Choroid plexus epithelial cell (primary cell): Measurements from ENCODE around the gene CDK14.
A peak's percentile ranks its signal among the peaks of the same experiment; 100 is the strongest.
"Not testable (repeated sequence)": the region's sequence is repeated elsewhere in the genome, so short reads cannot be mapped to it uniquely, and the experiment has no call there.

ENCODE experiments used
- DNase-seq: peaks from one replicate; pipeline ENCODE4 v3.0.0-alpha.2; 2010; ENCODE audit warnings: low read depth
- H3K4me3 ChIP-seq: 2 replicates; pipeline ENCODE4 v1.5.1; 2011; ENCODE audit warnings: low read depth, mild to moderate bottlenecking, control low read depth, low read length, moderate library complexity
- TF ChIP-seq, protein P1 (sequence below): conservative IDR thresholded peaks from 2 replicates; pipeline ENCODE4 v1.5.1; 2011; ENCODE audit warnings: low read depth, mild to moderate bottlenecking, control low read depth, inconsistent platforms, low read length, moderate library complexity

Gene CDK14

DNA sequence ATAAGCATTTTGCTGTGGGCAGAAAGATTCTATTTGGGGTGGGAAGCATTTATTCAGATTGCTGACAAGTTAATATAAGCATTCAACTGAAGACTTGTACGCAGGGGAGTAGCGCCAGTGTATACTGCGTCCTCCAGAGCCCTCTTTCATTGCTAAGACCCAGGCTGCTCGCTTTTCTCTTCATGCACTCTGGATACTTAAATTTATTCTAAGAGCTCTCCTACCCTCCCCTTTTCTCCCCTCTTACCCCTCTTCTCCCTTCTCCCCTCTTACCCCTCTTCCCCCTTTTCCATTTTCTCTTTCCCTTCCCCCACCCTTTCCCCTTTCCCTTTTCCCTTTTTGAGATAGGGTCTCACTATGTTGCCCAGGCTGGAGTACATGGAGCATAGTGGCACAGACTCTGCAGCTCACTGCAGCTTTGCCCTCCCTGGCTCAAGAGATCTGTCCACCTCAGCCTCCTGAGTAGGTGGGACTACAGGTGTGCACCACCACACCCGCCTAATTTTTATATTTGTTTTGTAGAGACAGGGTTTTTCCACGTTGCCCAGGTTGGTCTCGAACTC, 125.8 kb downstream of the CDK14 start:
- TF ChIP-seq, protein P1, sequence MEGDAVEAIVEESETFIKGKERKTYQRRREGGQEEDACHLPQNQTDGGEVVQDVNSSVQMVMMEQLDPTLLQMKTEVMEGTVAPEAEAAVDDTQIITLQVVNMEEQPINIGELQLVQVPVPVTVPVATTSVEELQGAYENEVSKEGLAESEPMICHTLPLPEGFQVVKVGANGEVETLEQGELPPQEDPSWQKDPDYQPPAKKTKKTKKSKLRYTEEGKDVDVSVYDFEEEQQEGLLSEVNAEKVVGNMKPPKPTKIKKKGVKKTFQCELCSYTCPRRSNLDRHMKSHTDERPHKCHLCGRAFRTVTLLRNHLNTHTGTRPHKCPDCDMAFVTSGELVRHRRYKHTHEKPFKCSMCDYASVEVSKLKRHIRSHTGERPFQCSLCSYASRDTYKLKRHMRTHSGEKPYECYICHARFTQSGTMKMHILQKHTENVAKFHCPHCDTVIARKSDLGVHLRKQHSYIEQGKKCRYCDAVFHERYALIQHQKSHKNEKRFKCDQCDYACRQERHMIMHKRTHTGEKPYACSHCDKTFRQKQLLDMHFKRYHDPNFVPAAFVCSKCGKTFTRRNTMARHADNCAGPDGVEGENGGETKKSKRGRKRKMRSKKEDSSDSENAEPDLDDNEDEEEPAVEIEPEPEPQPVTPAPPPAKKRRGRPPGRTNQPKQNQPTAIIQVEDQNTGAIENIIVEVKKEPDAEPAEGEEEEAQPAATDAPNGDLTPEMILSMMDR = no peak
- DNase-seq = no peak
- no peak overlapping the region for H3K4me3 ChIP-seq

DNA sequence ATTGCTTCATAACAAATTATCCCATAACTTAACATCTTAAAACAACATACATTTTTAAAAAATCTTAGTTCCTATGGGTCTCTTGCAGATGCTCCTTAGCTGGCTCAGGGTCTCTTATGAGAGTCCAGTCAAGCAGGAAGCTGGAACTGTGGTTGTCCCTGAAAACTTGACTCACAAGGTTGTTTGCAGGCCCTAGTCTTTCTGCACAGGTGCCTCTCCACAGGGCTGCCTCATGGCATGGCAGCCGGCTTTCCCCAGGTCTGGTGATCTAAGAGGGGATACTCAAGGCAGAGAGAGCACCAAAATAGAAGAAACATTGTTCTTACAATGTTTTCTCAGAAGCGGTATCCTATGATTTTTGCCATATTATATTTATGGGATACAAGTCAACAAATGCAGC, 127.1 kb downstream of the CDK14 start:
- no peak overlapping the region for H3K4me3 ChIP-seq
- DNase-seq = no peak
- TF ChIP-seq, protein P1 = no peak

DNA sequence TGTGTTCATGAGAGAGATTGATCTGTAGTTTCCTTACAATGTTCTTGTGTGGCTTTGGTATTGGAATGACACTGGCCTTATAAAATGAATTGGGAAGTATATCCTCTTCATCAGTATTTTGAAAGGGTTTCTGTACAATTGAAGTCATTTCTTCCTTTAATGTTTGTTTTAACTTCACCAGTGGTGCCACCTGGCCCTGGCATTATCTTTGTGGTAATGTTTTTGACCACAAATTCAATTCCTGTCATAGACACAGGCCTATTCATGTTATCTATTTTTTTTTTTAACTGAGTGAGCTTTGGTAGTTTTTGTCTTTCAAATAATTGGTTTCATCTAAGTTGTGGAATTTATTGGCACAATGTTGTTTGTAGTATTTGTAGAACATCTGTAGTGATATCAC, 127.7 kb downstream of the CDK14 start:
- H3K4me3 ChIP-seq = no peak overlapping the region
- TF ChIP-seq, protein P1 = no peak
- no peak for DNase-seq

DNA sequence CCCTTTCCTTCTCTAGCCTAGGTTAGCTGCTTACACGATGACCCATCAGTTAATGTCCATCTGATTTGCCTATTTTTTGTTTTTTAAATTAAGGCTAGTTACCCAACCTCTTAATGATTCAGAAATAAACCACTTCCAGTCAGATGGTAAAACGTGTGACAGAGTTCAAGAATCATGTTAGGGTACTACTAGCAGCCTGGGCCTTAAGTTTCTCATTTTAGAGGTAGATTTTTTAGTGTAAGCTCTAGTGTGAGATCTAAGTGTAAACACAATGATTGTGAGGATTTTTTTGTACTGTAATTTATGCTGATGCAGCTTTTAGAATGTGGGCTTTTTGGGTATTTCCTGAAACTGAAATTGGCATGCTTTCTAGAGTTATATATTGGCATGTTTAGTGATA, 130.0 kb downstream of the CDK14 start:
- DNase-seq = peak; percentile 40
- TF ChIP-seq, protein P1 = no peak

DNA sequence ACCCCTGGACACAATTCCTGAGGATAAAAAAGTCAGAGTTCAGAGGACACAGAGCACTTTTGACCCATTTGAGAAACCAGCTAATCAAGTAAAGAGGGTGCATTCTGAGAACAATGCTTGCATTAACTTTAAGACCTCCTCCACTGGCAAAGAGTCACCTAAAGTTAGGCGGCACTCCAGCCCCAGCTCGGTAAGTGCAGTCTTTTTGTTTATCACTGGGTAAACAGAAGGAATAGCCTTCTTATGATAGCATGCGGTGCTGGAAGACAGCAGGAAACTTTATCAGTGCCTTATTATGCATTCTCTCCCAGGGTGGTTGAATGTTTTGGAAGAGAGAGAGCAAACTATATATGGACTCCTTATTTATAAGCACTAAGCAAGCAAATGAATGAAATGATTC, 130.5 kb downstream of the CDK14 start:
- no peak overlapping the region for H3K4me3 ChIP-seq
- DNase-seq = peak; percentile 65
- TF ChIP-seq, protein P1 = no peak

More for the DNA sequence above, 130.0 kb downstream of the CDK14 start:
- no peak overlapping the region for H3K4me3 ChIP-seq

DNA sequence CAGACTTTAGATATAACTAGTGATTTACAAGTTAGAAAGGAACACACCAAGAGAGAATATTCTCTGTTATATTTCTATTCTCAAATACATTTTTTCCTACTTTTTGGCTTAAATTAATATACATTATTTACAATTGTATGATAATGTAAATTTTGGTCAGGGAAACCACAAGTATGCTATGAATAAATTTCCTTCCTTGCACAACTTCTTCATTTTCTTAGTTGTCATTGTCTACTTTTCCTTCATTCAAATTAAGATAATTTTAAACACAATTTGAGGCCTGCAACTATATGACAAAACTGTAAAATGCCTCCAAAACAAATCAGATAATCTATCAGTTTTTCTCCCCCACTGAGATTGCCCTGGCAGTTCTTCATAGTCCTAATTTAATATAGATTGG, 131.3 kb downstream of the CDK14 start:
- DNase-seq = no peak
- TF ChIP-seq, protein P1 = no peak
- H3K4me3 ChIP-seq = no peak overlapping the region

DNA sequence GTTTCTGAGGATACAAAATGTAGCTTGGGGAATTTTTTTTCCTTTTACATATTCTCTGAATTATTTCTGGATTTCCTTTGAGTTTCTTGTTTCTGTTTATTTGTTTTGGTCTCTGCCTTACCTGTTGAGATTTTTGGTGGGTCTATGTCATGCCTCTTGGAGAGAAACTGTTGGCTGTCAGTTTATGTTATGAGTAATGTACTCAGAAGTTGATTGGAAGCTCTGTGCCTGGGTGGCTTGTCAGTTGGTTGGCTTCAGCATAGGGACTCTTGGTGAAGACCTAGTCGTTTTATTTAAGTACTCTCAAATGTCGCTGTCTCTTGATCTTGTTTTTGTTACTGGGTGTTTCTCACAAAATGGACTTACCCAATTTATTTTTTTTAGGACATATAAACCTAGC, 132.4 kb downstream of the CDK14 start:
- H3K4me3 ChIP-seq = no peak overlapping the region
- DNase-seq = no peak
- TF ChIP-seq, protein P1 = no peak

DNA sequence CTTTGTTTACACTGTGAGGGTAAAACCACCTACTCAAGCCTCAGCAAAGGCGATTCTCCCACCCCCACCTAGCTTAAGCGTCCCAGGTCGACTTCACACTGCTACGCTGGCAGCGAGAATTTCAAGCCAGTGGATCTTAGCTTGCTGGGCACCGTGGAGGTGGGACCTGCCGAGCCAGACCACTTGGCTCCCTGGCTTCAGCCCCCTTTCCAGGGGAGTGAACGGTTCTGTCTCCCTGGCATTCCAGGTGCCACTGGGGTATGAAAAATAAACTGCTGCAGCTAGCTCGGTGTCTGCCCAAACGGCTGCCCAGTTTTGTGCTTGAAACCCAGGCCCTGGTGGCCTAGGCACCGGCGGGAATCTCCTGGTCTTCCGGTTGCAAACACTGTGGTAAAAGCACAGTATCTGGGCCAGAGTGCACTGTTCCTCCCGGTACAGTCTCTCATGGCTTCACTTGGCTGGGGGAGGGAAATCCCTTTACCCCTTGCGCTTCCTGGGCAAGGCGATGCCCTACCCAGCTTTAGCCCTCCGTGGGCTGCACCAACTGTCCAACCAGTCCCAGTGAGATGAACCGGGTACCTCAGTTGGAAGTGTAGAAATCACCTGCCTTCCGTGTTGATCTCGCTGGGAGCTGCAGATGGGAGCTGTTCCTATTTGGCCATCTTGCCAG, 139.6 kb downstream of the CDK14 start:
- not testable (repeated sequence) for DNase-seq, H3K4me3 ChIP-seq
